ENCODE data around the gene CLDN7.

The CLDN7 gene

DNA sequence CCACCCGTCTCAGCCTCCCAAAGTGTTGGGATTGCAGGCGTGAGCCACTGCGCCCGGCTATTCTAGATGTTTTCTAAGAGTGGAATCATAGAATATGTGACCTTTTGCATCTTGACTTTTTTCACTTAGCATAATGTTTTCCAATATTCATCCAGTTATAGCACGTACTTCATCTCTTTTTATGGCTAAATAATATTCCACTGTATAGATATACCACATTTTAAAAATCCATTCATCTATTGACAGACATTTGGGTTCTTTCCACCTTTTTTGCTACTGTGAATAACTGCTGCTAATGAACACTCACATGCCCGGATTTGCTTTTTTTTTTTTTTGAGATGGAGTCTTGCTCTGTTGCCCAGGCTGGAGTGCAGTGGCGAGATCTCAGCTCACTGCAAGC, 41.9 kb upstream of the CLDN7 start:
- Histone ChIP-seq H3K4me3 (no peak overlapping the region), H3K27ac (no peak overlapping the region)
- TF ChIP-seq CTCF (IDR thresholded peaks at IDR 0.05) = no peak
- no peak for DNase-seq (ENCODE audit: low spot score)

GRCh38 chr17:7296189-7296861, 34.0 kb upstream of the CLDN7 start:
- peak; percentile 85 for DNase-seq (ENCODE audit: low spot score)
- TF ChIP-seq CTCF (IDR thresholded peaks at IDR 0.05) = peak; percentile 98
- Histone ChIP-seq H3K27ac (peak overlapping the region; percentile 32 to 48), H3K4me3 (peak overlapping the region; percentile 55)

GRCh38 chr17:7295230-7296180, 33.2 kb upstream of the CLDN7 start:
- peak; percentile 68 for DNase-seq (ENCODE audit: low spot score)
- Histone ChIP-seq H3K27ac (peak overlapping the region; percentile 32 to 48), H3K4me3 (peak overlapping the region; percentile 55)
- no peak for TF ChIP-seq CTCF (IDR thresholded peaks at IDR 0.05)

DNA sequence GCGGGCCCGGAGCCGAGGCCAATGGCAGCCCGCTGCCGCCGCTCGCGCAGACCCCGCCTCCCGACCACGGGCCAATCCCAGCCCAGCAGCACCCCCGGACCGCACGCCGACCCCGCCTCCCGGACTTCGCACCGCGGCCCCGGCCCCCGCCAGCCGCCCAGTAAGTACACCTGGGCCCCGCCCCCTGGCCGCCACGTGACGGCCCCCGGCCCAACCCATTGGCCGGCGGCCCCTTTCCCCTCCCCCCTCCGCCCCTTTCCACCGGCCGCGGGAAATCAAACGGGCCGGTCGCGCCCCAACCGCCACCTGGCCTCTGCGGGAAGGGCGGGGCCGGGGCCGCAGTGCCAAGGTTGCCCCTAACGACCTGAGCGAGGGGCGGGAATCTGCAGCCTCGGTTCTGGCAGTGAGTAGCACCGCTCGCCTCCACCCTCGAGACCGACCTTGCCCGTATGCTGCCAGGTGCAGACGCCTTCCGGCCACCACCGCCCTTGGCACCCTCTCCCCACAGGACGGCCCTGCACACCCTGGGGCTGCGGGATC, 32.4 kb upstream of the CLDN7 start, which contains the start of gene YBX2:
Gene YBX2 (minus strand): TSS at position 26 of the 540 bp plus-strand sequence. CDS start 139 bp downstream, outside the sequence.
- DNase-seq (ENCODE audit: low spot score) = no peak
- Histone ChIP-seq H3K4me3 (peak within 1 kb of the TSS; percentile 67), H3K27ac (no peak within 1 kb of the TSS)
- no peak for TF ChIP-seq CTCF (IDR thresholded peaks at IDR 0.05)

GRCh38 chr17:7293816-7294613, 31.7 kb upstream of the CLDN7 start:
- no peak for TF ChIP-seq CTCF (IDR thresholded peaks at IDR 0.05)
- no peak overlapping the region for H3K27ac ChIP-seq

DNA sequence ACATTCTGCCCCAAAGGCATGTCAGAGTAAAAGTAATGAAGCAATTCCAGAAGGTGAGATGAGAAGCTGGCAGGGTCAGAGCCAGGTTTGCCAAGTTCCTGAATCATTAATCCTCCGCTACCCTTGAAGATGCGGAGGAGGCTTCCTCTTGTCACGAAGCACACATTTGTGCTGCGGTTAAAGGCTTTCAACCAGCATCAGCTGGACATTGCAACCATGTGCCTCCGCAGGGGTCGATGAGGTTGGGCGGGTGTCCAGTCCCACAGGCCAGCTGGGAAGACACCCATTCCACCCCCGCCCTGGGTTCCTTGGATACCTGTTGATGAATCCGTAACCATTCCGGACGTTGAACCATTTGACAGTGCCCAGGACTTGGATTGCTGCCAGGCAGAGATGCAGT, 30.9 kb upstream of the CLDN7 start:
- Histone ChIP-seq H3K27ac (no peak overlapping the region), H3K4me3 (no peak overlapping the region)
- DNase-seq (ENCODE audit: low spot score) = no peak
- TF ChIP-seq CTCF (IDR thresholded peaks at IDR 0.05) = no peak

More at GRCh38 chr17:7293816-7294613, 31.7 kb upstream of the CLDN7 start:
- peak overlapping the region; percentile 67 for H3K4me3 ChIP-seq
- no peak for DNase-seq (ENCODE audit: low spot score)

All from coronary artery (tissue), 2 donors.